GM23338 (cell line): ENCODE measurements around the gene DCAF4. TPM values are rescaled to one million over a fixed set of nuclear protein-coding genes. Genes with fewer than 3 reads are reported as not detected.
A peak's percentile ranks its signal among the peaks of the same experiment; 100 is the strongest.

ENCODE experiments used
- ATAC-seq: fragments of 200-7000 bp; cut with Tn5 transposase; 3 replicates; pipeline ENCODE4 v1.9.1; 2020
- DNase-seq: peaks from one replicate; pipeline ENCODE4 v3.0.0-alpha.2; 2015; ENCODE audit warnings: low spot score
- H2AFZ ChIP-seq: fragments of 200-600 bp; sonication (generic); 2 replicates; pipeline ENCODE4 v1.8.0; 2016; ENCODE audit warnings: antibody characterized with exemption, mild to moderate bottlenecking, moderate library complexity
- H3F3A ChIP-seq: fragments of 200-600 bp; sonication (generic); replicated peaks from 2 replicates; pipeline ENCODE4 v1.8.0; 2017; ENCODE audit warnings: antibody characterized with exemption, mixed run types, low read depth
- H3K27ac ChIP-seq: fragments of 200-600 bp; sonication (generic); 2 replicates; pipeline ENCODE4 v1.6.1; 2016; ENCODE audit warnings: low read depth
- H3K27me3 ChIP-seq: fragments of 200-600 bp; sonication (generic); 2 replicates; pipeline ENCODE4 v1.8.0; 2016; ENCODE audit warnings: mild to moderate bottlenecking, mixed run types, moderate library complexity; ENCODE audit not compliant: insufficient read depth
- H3K36me3 ChIP-seq: fragments of 200-600 bp; sonication (generic); 2 replicates; pipeline ENCODE4 v1.8.0; 2016; ENCODE audit warnings: mild to moderate bottlenecking; ENCODE audit not compliant: insufficient read depth
- H3K4me1 ChIP-seq: fragments of 200-600 bp; sonication (generic); 2 replicates; pipeline ENCODE4 v1.8.0; 2016; ENCODE audit warnings: mild to moderate bottlenecking, moderate library complexity; ENCODE audit not compliant: insufficient read depth
- H3K4me2 ChIP-seq: fragments of 200-600 bp; sonication (generic); 2 replicates; pipeline ENCODE4 v1.7.1; 2017; ENCODE audit warnings: mixed run types
- H3K4me3 ChIP-seq: fragments of 200-600 bp; sonication (generic); 2 replicates; pipeline ENCODE4 v1.6.1; 2016; ENCODE audit warnings: mixed run types
- H3K79me2 ChIP-seq: fragments of 200-600 bp; sonication (generic); replicated peaks from 2 replicates; pipeline ENCODE4 v1.8.0; 2017; ENCODE audit warnings: mild to moderate bottlenecking; ENCODE audit not compliant: insufficient read depth
- H3K9me2 ChIP-seq: fragments of 200-600 bp; sonication (generic); 2 replicates; pipeline ENCODE4 v1.8.0; 2017; ENCODE audit not compliant: insufficient read depth
- H4K20me1 ChIP-seq: fragments of 200-600 bp; sonication (generic); replicated peaks from 2 replicates; pipeline ENCODE4 v1.8.0; 2017; ENCODE audit warnings: mild to moderate bottlenecking; ENCODE audit not compliant: insufficient read depth
- H3K27ac Mint-ChIP-seq: 2 replicates; pipeline ENCODE4 v1.8.0; 2020; ENCODE audit warnings: inconsistent platforms, mild to moderate bottlenecking, moderate library complexity, mixed read lengths
- H3K27me3 Mint-ChIP-seq: 3 replicates; pipeline ENCODE4 v1.8.0; 2022; ENCODE audit warnings: low read depth, mild to moderate bottlenecking, moderate library complexity, mixed read lengths, inconsistent platforms; ENCODE audit not compliant: insufficient read depth, poor library complexity
- H3K36me3 Mint-ChIP-seq: 3 replicates; pipeline ENCODE4 v1.8.0; 2021; ENCODE audit warnings: low read depth, mild to moderate bottlenecking, inconsistent platforms, moderate library complexity, mixed read lengths
- H3K4me1 Mint-ChIP-seq: 3 replicates; pipeline ENCODE4 v1.8.0; 2020; ENCODE audit warnings: mild to moderate bottlenecking, inconsistent platforms, mixed read lengths
- H3K4me3 Mint-ChIP-seq: 3 replicates; pipeline ENCODE4 v1.8.0; 2021; ENCODE audit warnings: moderate library complexity, mild to moderate bottlenecking, inconsistent platforms, mixed read lengths
- H3K9me3 Mint-ChIP-seq: 3 replicates; pipeline ENCODE4 v1.8.0; 2020; ENCODE audit warnings: moderate library complexity, mild to moderate bottlenecking, inconsistent platforms, mixed read lengths
- CREB1 ChIP-seq: fragments of 250-450 bp; sonication (Bioruptor Pico); IDR thresholded peaks from 2 replicates; pipeline ENCODE4 v1.5.0; 2020; ENCODE audit warnings: low read depth, mild to moderate bottlenecking, moderate library complexity
- EZH2 ChIP-seq: fragments of 200-600 bp; sonication (generic); IDR thresholded peaks from one replicate; pipeline ENCODE4 v1.8.0; 2017; ENCODE audit warnings: antibody characterized with exemption, mild to moderate bottlenecking, low read depth; ENCODE audit not compliant: unreplicated experiment
- EZH2phosphoT487 ChIP-seq: fragments of 200-600 bp; sonication (generic); IDR thresholded peaks from one replicate; pipeline ENCODE4 v1.8.1; 2018; ENCODE audit warnings: antibody characterized with exemption; ENCODE audit not compliant: unreplicated experiment
- POLR2AphosphoS5 ChIP-seq: IDR thresholded peaks from 2 replicates; pipeline ENCODE4 v1.6.1; 2016; ENCODE audit warnings: antibody characterized with exemption, low read depth
- ZNF114 ChIP-seq: fragments of 250-450 bp; sonication (Bioruptor Pico); IDR thresholded peaks from 2 replicates; pipeline ENCODE4 v1.5.0; 2020; ENCODE audit warnings: mild to moderate bottlenecking, moderate library complexity
- polyA plus RNA-seq: library from polyadenylated mRNA; unstranded; fragments of >200 nt; fragmentation: Nextera tagmentation; extraction: Ambion mirVana; gene quantifications from 2 replicates; pipeline ENCODE4 v1.2.1, GENCODE V29; 2016
- total RNA-seq: library from RNA; depleted of rRNA; stranded (reverse); fragments of >200 nt; shearing (Covaris generic); gene quantifications from 2 replicates; pipeline ENCODE4 v1.2.3, GENCODE V29; 2014
- TF ChIP-seq, protein P1 (sequence below), 2 experiments: fragments of 200-600 bp in 1 of 2; sonication (generic) in 1 of 2; conservative IDR thresholded peaks; 2 replicates each; pipeline versions ENCODE4 v1.5.1 to v1.6.1; 2016 to 2017; ENCODE audit warnings: antibody characterized with exemption in 2 of 2, low read depth in 2 of 2, mild to moderate bottlenecking in 2 of 2, moderate library complexity in 1 of 2
- TF ChIP-seq, protein P2 (sequence below): IDR thresholded peaks from one replicate; pipeline ENCODE4 v1.6.1; 2018; ENCODE audit warnings: antibody characterized with exemption; ENCODE audit not compliant: unreplicated experiment
- TF ChIP-seq, protein P3 (sequence below): fragments of 250-450 bp; sonication (Bioruptor Pico); IDR thresholded peaks from 2 replicates; pipeline ENCODE4 v1.5.0; 2020; ENCODE audit warnings: mild to moderate bottlenecking, moderate library complexity
- TF ChIP-seq, protein P4 (sequence below): IDR thresholded peaks from 2 replicates; pipeline ENCODE4 v1.6.1; 2016; ENCODE audit warnings: antibody characterized with exemption

The DCAF4 gene
- total and polyA plus RNA-seq, 2 experiments from 2014 or later = 17.5 to 39.3 TPM

DNA sequence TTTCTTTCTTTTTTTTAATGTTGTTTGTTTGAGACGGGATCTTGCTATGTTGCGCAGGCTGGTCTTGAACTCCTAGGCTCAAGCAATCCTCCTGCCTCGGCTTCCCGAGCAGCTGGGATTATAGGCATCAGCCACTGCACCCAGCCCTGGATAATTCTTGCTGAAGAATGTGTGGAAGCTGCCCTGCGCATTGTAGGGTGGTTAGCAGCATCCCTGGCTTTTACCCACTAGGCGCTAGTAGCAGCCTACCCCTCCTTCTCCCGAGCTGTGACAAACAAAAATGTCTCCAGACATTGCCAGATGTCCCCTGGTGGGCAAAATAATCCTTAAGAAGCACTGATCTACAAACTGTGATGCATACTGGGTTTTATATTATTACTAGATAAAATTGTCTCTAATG is 6.6 kb downstream of the DCAF4 start:
- Histone ChIP-seq H4K20me1 (no peaks in the 10 kb centered on the region; the same call in 1 of the 2 replicates), H2AFZ (no peak overlapping the region), H3K27me3 (no peaks in the 10 kb centered on the region), H3K27ac (peak overlapping the region; percentile 46; the same call in 1 of the 2 replicates), H3K4me3 (no peak overlapping the region), H3K36me3 (no peaks in the 10 kb centered on the region), H3F3A (no peaks in the 10 kb centered on the region), H3K4me2 (peak overlapping the region; percentile 29), H3K9me2 (no peaks in the 10 kb centered on the region), H3K4me1 (peaks cover 21% of the 10 kb centered on the region), H3K79me2 (peaks cover 73% of the 10 kb centered on the region)
- Mint-ChIP-seq H3K27me3 (peaks cover 7% of the 10 kb centered on the region), H3K4me3 (no peak overlapping the region), H3K27ac (0 out of 2 replicates have a peak overlapping the region, but pooled peaks have one; percentile 20), H3K36me3 (peaks cover 6% of the 10 kb centered on the region; the same call in 2 of the 3 replicates), H3K9me3 (no peaks in the 10 kb centered on the region), H3K4me1 (peaks cover 22% of the 10 kb centered on the region)
- TF ChIP-seq, protein P1, sequence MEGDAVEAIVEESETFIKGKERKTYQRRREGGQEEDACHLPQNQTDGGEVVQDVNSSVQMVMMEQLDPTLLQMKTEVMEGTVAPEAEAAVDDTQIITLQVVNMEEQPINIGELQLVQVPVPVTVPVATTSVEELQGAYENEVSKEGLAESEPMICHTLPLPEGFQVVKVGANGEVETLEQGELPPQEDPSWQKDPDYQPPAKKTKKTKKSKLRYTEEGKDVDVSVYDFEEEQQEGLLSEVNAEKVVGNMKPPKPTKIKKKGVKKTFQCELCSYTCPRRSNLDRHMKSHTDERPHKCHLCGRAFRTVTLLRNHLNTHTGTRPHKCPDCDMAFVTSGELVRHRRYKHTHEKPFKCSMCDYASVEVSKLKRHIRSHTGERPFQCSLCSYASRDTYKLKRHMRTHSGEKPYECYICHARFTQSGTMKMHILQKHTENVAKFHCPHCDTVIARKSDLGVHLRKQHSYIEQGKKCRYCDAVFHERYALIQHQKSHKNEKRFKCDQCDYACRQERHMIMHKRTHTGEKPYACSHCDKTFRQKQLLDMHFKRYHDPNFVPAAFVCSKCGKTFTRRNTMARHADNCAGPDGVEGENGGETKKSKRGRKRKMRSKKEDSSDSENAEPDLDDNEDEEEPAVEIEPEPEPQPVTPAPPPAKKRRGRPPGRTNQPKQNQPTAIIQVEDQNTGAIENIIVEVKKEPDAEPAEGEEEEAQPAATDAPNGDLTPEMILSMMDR (conservative IDR thresholded peaks at IDR 0.05; ENCODE audit: low read depth in 2 of 2) = 0 out of 4 replicates have a peak, but pooled peaks of 1 of the 2 experiments have one; percentile 13
- no peak for TF ChIP-seq EZH2phosphoT487
- ATAC-seq (no peak), DNase-seq (peak; percentile 28)

DNA sequence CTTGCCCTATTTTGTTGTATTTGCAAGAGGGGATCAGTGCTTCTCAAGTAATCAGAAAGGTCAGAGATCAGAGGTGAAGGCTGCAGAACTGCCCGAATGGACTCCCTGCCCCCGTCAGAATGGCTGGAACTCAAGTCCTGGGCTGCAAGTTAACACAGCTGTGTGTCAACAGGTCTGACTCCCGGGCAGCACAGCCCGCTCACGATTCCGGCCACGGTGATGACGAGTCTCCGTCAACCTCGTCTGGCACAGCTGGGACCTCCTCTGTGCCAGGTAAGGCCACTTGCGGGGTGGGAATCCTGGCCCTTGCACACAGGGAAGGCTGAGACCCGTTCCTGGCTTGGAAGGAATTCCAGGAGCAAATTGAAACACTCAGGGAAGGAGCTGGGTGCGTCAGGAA is 13.4 kb downstream of the DCAF4 start:
- peaks cover 9% of the 10 kb centered on the region for H3K4me1 Mint-ChIP-seq
- Histone ChIP-seq H3F3A (no peaks in the 10 kb centered on the region), H3K4me3 (no peak overlapping the region), H3K9me2 (no peaks in the 10 kb centered on the region), H4K20me1 (no peaks in the 10 kb centered on the region), H3K79me2 (peaks cover 23% of the 10 kb centered on the region), H3K36me3 (peaks cover 7% of the 10 kb centered on the region; the same call in 1 of the 2 replicates), H3K4me1 (peaks cover 1% of the 10 kb centered on the region; the same call in 1 of the 2 replicates), H3K4me2 (no peak overlapping the region), H3K27me3 (no peaks in the 10 kb centered on the region), H3K27ac (no peak overlapping the region), H2AFZ (no peak overlapping the region)
- H3K27me3 Mint-ChIP-seq = peaks cover under 1% of the 10 kb centered on the region
- H3K27ac Mint-ChIP-seq = no peak overlapping the region
- no peaks in the 10 kb centered on the region for H3K9me3 Mint-ChIP-seq
- DNase-seq = no peak
- no peak overlapping the region for H3K4me3 Mint-ChIP-seq
- no peak for ATAC-seq
- H3K36me3 Mint-ChIP-seq = peaks cover 30% of the 10 kb centered on the region
- TF ChIP-seq EZH2 (no peak), EZH2phosphoT487 (no peak), POLR2AphosphoS5 (no peak), CREB1 (CRISPR knock-in tag) (no peak), ZNF114 (no peak)
- TF ChIP-seq, protein P2, sequence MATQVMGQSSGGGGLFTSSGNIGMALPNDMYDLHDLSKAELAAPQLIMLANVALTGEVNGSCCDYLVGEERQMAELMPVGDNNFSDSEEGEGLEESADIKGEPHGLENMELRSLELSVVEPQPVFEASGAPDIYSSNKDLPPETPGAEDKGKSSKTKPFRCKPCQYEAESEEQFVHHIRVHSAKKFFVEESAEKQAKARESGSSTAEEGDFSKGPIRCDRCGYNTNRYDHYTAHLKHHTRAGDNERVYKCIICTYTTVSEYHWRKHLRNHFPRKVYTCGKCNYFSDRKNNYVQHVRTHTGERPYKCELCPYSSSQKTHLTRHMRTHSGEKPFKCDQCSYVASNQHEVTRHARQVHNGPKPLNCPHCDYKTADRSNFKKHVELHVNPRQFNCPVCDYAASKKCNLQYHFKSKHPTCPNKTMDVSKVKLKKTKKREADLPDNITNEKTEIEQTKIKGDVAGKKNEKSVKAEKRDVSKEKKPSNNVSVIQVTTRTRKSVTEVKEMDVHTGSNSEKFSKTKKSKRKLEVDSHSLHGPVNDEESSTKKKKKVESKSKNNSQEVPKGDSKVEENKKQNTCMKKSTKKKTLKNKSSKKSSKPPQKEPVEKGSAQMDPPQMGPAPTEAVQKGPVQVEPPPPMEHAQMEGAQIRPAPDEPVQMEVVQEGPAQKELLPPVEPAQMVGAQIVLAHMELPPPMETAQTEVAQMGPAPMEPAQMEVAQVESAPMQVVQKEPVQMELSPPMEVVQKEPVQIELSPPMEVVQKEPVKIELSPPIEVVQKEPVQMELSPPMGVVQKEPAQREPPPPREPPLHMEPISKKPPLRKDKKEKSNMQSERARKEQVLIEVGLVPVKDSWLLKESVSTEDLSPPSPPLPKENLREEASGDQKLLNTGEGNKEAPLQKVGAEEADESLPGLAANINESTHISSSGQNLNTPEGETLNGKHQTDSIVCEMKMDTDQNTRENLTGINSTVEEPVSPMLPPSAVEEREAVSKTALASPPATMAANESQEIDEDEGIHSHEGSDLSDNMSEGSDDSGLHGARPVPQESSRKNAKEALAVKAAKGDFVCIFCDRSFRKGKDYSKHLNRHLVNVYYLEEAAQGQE = no peak
- TF ChIP-seq, protein P3, sequence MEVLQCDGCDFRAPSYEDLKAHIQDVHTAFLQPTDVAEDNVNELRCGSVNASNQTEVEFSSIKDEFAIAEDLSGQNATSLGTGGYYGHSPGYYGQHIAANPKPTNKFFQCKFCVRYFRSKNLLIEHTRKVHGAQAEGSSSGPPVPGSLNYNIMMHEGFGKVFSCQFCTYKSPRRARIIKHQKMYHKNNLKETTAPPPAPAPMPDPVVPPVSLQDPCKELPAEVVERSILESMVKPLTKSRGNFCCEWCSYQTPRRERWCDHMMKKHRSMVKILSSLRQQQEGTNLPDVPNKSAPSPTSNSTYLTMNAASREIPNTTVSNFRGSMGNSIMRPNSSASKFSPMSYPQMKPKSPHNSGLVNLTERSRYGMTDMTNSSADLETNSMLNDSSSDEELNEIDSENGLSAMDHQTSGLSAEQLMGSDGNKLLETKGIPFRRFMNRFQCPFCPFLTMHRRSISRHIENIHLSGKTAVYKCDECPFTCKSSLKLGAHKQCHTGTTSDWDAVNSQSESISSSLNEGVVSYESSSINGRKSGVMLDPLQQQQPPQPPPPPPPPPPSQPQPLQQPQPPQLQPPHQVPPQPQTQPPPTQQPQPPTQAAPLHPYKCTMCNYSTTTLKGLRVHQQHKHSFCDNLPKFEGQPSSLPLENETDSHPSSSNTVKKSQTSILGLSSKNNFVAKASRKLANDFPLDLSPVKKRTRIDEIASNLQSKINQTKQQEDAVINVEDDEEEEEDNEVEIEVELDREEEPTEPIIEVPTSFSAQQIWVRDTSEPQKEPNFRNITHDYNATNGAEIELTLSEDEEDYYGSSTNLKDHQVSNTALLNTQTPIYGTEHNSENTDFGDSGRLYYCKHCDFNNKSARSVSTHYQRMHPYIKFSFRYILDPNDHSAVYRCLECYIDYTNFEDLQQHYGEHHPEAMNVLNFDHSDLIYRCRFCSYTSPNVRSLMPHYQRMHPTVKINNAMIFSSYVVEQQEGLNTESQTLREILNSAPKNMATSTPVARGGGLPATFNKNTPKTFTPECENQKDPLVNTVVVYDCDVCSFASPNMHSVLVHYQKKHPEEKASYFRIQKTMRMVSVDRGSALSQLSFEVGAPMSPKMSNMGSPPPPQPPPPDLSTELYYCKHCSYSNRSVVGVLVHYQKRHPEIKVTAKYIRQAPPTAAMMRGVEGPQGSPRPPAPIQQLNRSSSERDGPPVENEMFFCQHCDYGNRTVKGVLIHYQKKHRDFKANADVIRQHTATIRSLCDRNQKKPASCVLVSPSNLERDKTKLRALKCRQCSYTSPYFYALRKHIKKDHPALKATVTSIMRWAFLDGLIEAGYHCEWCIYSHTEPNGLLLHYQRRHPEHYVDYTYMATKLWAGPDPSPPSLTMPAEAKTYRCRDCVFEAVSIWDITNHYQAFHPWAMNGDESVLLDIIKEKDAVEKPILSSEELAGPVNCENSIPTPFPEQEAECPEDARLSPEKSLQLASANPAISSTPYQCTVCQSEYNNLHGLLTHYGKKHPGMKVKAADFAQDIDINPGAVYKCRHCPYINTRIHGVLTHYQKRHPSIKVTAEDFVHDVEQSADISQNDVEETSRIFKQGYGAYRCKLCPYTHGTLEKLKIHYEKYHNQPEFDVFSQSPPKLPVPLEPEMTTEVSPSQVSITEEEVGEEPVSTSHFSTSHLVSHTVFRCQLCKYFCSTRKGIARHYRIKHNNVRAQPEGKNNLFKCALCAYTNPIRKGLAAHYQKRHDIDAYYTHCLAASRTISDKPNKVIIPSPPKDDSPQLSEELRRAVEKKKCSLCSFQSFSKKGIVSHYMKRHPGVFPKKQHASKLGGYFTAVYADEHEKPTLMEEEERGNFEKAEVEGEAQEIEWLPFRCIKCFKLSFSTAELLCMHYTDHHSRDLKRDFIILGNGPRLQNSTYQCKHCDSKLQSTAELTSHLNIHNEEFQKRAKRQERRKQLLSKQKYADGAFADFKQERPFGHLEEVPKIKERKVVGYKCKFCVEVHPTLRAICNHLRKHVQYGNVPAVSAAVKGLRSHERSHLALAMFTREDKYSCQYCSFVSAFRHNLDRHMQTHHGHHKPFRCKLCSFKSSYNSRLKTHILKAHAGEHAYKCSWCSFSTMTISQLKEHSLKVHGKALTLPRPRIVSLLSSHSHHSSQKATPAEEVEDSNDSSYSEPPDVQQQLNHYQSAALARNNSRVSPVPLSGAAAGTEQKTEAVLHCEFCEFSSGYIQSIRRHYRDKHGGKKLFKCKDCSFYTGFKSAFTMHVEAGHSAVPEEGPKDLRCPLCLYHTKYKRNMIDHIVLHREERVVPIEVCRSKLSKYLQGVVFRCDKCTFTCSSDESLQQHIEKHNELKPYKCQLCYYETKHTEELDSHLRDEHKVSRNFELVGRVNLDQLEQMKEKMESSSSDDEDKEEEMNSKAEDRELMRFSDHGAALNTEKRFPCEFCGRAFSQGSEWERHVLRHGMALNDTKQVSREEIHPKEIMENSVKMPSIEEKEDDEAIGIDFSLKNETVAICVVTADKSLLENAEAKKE (CRISPR knock-in tag) = no peak
- TF ChIP-seq, protein P4, sequence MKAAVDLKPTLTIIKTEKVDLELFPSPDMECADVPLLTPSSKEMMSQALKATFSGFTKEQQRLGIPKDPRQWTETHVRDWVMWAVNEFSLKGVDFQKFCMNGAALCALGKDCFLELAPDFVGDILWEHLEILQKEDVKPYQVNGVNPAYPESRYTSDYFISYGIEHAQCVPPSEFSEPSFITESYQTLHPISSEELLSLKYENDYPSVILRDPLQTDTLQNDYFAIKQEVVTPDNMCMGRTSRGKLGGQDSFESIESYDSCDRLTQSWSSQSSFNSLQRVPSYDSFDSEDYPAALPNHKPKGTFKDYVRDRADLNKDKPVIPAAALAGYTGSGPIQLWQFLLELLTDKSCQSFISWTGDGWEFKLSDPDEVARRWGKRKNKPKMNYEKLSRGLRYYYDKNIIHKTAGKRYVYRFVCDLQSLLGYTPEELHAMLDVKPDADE = no peak
